Hepatocyte (in vitro differentiated cells): ENCODE results near the gene LAG3.

Experiments used
- EZH2 ChIP-seq: fragments of 200-600 bp; sonication (generic); IDR thresholded peaks from 2 replicates; pipeline ENCODE4 v1.6.1; 2016; ENCODE audit warnings: antibody characterized with exemption, mild to moderate bottlenecking, borderline replicate concordance
- EZH2phosphoT487 ChIP-seq: fragments of 200-600 bp; sonication (generic); IDR thresholded peaks from one replicate; pipeline ENCODE4 v1.6.1; 2018; ENCODE audit warnings: antibody characterized with exemption, mild to moderate bottlenecking, low read depth, moderate library complexity; ENCODE audit not compliant: unreplicated experiment, severe bottlenecking
- TF ChIP-seq, protein P1 (sequence below): fragments of 200-600 bp; sonication (generic); IDR thresholded peaks from 2 replicates; pipeline ENCODE4 v1.5.1; 2016; ENCODE audit warnings: antibody characterized with exemption, mild to moderate bottlenecking; ENCODE audit not compliant: poor library complexity

DNA sequence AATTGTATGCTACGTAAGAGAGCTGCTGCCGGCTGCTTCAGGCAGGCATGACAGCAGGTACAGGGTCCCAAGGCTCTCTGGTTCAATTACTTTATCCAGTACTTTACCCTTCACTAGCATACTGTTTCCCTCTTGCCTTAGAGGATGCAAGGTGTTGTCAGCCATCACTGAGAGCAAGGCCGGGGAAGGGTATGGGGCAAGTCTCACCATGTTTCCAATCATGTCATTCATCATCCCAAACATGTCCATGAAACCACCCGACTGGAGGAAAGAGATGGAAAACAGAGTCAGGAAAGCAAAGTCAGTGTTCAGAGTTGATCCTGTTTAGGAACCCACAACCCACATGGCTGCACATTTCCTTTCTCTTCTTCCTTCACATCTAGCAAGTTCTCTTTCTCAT is 21.8 kb upstream of the LAG3 start:
- TF ChIP-seq, protein P1, sequence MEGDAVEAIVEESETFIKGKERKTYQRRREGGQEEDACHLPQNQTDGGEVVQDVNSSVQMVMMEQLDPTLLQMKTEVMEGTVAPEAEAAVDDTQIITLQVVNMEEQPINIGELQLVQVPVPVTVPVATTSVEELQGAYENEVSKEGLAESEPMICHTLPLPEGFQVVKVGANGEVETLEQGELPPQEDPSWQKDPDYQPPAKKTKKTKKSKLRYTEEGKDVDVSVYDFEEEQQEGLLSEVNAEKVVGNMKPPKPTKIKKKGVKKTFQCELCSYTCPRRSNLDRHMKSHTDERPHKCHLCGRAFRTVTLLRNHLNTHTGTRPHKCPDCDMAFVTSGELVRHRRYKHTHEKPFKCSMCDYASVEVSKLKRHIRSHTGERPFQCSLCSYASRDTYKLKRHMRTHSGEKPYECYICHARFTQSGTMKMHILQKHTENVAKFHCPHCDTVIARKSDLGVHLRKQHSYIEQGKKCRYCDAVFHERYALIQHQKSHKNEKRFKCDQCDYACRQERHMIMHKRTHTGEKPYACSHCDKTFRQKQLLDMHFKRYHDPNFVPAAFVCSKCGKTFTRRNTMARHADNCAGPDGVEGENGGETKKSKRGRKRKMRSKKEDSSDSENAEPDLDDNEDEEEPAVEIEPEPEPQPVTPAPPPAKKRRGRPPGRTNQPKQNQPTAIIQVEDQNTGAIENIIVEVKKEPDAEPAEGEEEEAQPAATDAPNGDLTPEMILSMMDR: no peak
- TF ChIP-seq EZH2: no peak
- TF ChIP-seq EZH2phosphoT487: no peak
